ENCODE data around the gene ADGRA1.

Gene ADGRA1

DNA sequence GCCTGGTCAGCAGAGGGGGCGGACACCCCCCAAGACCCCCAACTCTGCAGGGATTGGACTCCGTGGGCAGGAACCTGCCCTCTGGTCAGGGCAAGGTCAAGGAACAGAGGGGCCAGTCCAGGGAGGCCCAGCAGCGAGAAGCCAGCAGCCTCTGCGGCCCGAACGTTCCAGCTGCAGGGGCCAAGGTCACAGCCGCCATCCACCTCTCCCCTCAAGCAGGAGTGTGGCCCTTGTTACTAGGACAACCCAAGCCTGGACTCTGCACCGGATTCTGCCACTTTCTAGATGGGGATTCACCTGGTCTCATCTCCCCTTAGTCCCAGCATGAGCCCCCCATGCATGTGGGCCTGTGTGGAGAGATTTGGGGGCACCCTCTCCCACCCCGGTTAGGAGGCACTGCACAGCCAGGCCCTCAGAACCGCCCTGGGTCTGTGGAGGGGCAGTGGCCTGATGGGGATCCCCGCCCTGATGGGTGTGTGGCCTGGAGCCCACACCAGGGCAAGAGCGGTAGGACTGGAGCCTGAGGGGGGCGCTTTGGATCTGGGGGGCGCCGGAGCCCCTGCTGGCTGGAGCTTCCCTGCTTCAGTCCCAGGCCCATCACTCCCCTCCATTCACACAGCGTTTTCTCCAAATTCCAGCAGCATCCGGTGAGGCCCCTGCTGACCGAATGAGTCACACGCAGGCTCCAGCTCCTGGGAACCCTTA, 18.1 kb downstream of the ADGRA1 start:
- no peak for ATAC-seq
- TF ChIP-seq ZNF8 (CRISPR knock-in tag; IDR thresholded peaks at IDR 0.05), result no peak
- no peak for TF ChIP-seq OSR1 (CRISPR knock-in tag; IDR thresholded peaks at IDR 0.05)
- TF ChIP-seq, protein P1, sequence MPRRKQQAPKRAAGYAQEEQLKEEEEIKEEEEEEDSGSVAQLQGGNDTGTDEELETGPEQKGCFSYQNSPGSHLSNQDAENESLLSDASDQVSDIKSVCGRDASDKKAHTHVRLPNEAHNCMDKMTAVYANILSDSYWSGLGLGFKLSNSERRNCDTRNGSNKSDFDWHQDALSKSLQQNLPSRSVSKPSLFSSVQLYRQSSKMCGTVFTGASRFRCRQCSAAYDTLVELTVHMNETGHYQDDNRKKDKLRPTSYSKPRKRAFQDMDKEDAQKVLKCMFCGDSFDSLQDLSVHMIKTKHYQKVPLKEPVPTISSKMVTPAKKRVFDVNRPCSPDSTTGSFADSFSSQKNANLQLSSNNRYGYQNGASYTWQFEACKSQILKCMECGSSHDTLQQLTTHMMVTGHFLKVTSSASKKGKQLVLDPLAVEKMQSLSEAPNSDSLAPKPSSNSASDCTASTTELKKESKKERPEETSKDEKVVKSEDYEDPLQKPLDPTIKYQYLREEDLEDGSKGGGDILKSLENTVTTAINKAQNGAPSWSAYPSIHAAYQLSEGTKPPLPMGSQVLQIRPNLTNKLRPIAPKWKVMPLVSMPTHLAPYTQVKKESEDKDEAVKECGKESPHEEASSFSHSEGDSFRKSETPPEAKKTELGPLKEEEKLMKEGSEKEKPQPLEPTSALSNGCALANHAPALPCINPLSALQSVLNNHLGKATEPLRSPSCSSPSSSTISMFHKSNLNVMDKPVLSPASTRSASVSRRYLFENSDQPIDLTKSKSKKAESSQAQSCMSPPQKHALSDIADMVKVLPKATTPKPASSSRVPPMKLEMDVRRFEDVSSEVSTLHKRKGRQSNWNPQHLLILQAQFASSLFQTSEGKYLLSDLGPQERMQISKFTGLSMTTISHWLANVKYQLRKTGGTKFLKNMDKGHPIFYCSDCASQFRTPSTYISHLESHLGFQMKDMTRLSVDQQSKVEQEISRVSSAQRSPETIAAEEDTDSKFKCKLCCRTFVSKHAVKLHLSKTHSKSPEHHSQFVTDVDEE (CRISPR knock-in tag; IDR thresholded peaks at IDR 0.05), result no peak
- no peak for TF ChIP-seq TCF4 (CRISPR knock-in tag; IDR thresholded peaks at IDR 0.05; ENCODE audit: borderline replicate concordance)
- TF ChIP-seq CSDC2 (CRISPR knock-in tag; IDR thresholded peaks at IDR 0.05), result no peak
- TF ChIP-seq ZNF565 (CRISPR knock-in tag; conservative IDR thresholded peaks at IDR 0.05; ENCODE audit: low read depth), result no peak
- no peak for TF ChIP-seq ESRRG (CRISPR knock-in tag; IDR thresholded peaks at IDR 0.05)
- TF ChIP-seq, protein P2, sequence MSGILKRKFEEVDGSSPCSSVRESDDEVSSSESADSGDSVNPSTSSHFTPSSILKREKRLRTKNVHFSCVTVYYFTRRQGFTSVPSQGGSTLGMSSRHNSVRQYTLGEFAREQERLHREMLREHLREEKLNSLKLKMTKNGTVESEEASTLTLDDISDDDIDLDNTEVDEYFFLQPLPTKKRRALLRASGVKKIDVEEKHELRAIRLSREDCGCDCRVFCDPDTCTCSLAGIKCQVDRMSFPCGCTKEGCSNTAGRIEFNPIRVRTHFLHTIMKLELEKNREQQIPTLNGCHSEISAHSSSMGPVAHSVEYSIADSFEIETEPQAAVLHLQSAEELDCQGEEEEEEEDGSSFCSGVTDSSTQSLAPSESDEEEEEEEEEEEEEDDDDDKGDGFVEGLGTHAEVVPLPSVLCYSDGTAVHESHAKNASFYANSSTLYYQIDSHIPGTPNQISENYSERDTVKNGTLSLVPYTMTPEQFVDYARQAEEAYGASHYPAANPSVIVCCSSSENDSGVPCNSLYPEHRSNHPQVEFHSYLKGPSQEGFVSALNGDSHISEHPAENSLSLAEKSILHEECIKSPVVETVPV (CRISPR knock-in tag; IDR thresholded peaks at IDR 0.05), result no peak
- no peak for TF ChIP-seq ARNTL (CRISPR knock-in tag; IDR thresholded peaks at IDR 0.05; ENCODE audit: borderline replicate concordance, low read depth)
- TF ChIP-seq ZFP30 (CRISPR knock-in tag; IDR thresholded peaks at IDR 0.05), result no peak
- no peak for TF ChIP-seq ZNF70 (CRISPR knock-in tag; IDR thresholded peaks at IDR 0.05)
- TF ChIP-seq, protein P3, sequence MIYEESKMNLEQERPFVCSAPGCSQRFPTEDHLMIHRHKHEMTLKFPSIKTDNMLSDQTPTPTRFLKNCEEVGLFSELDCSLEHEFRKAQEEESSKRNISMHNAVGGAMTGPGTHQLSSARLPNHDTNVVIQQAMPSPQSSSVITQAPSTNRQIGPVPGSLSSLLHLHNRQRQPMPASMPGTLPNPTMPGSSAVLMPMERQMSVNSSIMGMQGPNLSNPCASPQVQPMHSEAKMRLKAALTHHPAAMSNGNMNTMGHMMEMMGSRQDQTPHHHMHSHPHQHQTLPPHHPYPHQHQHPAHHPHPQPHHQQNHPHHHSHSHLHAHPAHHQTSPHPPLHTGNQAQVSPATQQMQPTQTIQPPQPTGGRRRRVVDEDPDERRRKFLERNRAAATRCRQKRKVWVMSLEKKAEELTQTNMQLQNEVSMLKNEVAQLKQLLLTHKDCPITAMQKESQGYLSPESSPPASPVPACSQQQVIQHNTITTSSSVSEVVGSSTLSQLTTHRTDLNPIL (CRISPR knock-in tag; IDR thresholded peaks at IDR 0.05; ENCODE audit: low read depth), result no peak
- no peak for TF ChIP-seq SNAI2 (CRISPR knock-in tag; IDR thresholded peaks at IDR 0.05)

DNA sequence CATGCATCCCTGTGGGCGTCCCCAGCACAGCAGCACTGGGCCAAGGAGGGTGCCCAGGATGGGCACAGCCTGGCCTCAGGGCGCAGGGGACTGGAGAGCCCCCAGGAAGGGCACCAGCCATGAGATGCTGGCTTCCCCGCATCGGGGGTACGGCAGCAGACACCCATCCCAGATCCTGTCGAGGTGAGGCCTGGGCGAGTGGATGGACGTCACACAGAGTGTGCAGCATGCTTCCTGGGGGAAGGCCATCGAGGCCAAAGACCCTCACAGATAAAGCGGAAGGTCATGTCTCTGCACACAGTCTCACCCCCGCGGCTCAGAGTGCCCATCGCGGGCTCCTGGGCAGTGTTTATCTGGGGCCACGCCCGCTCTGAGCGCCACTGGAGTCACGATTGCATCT, 18.8 kb downstream of the ADGRA1 start:
- ATAC-seq, result no peak
- TF ChIP-seq, protein P2 (CRISPR knock-in tag; IDR thresholded peaks at IDR 0.05), result no peak
- TF ChIP-seq PPARA (CRISPR knock-in tag; IDR thresholded peaks at IDR 0.05; ENCODE audit: borderline replicate concordance) (no peak), RARB (CRISPR knock-in tag; IDR thresholded peaks at IDR 0.05) (no peak), CSDC2 (CRISPR knock-in tag; IDR thresholded peaks at IDR 0.05) (no peak), ISL1 (CRISPR knock-in tag; IDR thresholded peaks at IDR 0.05) (no peak), SNAI2 (CRISPR knock-in tag; IDR thresholded peaks at IDR 0.05) (no peak), ARNTL (CRISPR knock-in tag; IDR thresholded peaks at IDR 0.05; ENCODE audit: borderline replicate concordance, low read depth) (no peak), TCF4 (CRISPR knock-in tag; IDR thresholded peaks at IDR 0.05; ENCODE audit: borderline replicate concordance) (no peak), ZNF70 (CRISPR knock-in tag; IDR thresholded peaks at IDR 0.05) (no peak), ZC3H10 (CRISPR knock-in tag; IDR thresholded peaks at IDR 0.05) (no peak), BACH2 (CRISPR knock-in tag; IDR thresholded peaks at IDR 0.05; ENCODE audit: borderline replicate concordance) (no peak)
- TF ChIP-seq, protein P1 (CRISPR knock-in tag; IDR thresholded peaks at IDR 0.05), result no peak
- TF ChIP-seq, protein P4, sequence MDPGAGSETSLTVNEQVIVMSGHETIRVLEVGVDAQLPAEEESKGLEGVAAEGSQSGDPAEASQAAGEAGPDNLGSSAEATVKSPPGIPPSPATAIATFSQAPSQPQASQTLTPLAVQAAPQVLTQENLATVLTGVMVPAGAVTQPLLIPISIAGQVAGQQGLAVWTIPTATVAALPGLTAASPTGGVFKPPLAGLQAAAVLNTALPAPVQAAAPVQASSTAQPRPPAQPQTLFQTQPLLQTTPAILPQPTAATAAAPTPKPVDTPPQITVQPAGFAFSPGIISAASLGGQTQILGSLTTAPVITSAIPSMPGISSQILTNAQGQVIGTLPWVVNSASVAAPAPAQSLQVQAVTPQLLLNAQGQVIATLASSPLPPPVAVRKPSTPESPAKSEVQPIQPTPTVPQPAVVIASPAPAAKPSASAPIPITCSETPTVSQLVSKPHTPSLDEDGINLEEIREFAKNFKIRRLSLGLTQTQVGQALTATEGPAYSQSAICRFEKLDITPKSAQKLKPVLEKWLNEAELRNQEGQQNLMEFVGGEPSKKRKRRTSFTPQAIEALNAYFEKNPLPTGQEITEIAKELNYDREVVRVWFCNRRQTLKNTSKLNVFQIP (CRISPR knock-in tag; IDR thresholded peaks at IDR 0.05; ENCODE audit: borderline replicate concordance, low read depth), result no peak
- TF ChIP-seq, protein P5, sequence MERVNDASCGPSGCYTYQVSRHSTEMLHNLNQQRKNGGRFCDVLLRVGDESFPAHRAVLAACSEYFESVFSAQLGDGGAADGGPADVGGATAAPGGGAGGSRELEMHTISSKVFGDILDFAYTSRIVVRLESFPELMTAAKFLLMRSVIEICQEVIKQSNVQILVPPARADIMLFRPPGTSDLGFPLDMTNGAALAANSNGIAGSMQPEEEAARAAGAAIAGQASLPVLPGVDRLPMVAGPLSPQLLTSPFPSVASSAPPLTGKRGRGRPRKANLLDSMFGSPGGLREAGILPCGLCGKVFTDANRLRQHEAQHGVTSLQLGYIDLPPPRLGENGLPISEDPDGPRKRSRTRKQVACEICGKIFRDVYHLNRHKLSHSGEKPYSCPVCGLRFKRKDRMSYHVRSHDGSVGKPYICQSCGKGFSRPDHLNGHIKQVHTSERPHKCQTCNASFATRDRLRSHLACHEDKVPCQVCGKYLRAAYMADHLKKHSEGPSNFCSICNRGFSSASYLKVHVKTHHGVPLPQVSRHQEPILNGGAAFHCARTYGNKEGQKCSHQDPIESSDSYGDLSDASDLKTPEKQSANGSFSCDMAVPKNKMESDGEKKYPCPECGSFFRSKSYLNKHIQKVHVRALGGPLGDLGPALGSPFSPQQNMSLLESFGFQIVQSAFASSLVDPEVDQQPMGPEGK (CRISPR knock-in tag; IDR thresholded peaks at IDR 0.05; ENCODE audit: borderline replicate concordance), result no peak
